Thoracic aorta (tissue), 2 donors: Measurements from ENCODE around the gene TAF12. TPM values are rescaled to one million over a fixed set of nuclear protein-coding genes. Genes with fewer than 3 reads are reported as not detected.

Source experiments
- ATAC-seq: fragments of 150-250 bp; one replicate; pipeline ENCODE4 v1.8.0; 2017; ENCODE audit warnings: low read depth; ENCODE audit not compliant: insufficient number of reproducible peaks, low FRiP score
- DNase-seq: peaks from one replicate; pipeline ENCODE4 v3.0.0-alpha.2; 2020; ENCODE audit warnings: low spot score
- H3K27ac ChIP-seq, 2 donors: fragments of 200-600 bp; sonication (generic); 1 replicate in 1 of 2; 2 replicates in 1 of 2; pipeline ENCODE4 v1.5.1; 2016; ENCODE audit warnings: mild to moderate bottlenecking in 2 of 2, moderate library complexity in 2 of 2
- H3K27me3 ChIP-seq: fragments of 200-600 bp; sonication (generic); replicated peaks from 2 replicates; pipeline ENCODE4 v1.6.0; 2016; ENCODE audit warnings: mild to moderate bottlenecking; ENCODE audit not compliant: insufficient read depth
- H3K36me3 ChIP-seq: fragments of 200-600 bp; sonication (generic); one replicate; pipeline ENCODE4 v1.5.1; 2016
- H3K4me1 ChIP-seq, 2 donors: fragments of 200-600 bp; sonication (generic); 1 replicate in 1 of 2; 2 replicates in 1 of 2; pipeline versions ENCODE4 v1.5.1 to v1.6.0; 2016; ENCODE audit warnings: low read depth in 2 of 2, mild to moderate bottlenecking in 1 of 2; ENCODE audit not compliant: control insufficient read depth in 1 of 2
- H3K4me3 ChIP-seq: fragments of 200-600 bp; sonication (generic); 2 replicates; pipeline ENCODE4 v1.5.1; 2016; ENCODE audit warnings: mild to moderate bottlenecking
- H3K9me3 ChIP-seq: fragments of 200-600 bp; sonication (generic); 2 replicates; pipeline ENCODE4 v1.5.1; 2016
- CTCF ChIP-seq: fragments of 200-600 bp; sonication (generic); IDR thresholded peaks from one replicate; pipeline ENCODE4 v1.5.1; 2019; ENCODE audit warnings: antibody characterized with exemption
- total RNA-seq, 2 donors: library from RNA; depleted of rRNA; stranded (reverse); fragments of >200 nt; gene quantifications; one replicate each; pipeline versions ENCODE4 v1.1.0 to v1.2.3, GENCODE V29; 2016

Gene TAF12
- total RNA-seq, 2 donors from 2014 or later: 11.7 to 17.2 TPM

DNA sequence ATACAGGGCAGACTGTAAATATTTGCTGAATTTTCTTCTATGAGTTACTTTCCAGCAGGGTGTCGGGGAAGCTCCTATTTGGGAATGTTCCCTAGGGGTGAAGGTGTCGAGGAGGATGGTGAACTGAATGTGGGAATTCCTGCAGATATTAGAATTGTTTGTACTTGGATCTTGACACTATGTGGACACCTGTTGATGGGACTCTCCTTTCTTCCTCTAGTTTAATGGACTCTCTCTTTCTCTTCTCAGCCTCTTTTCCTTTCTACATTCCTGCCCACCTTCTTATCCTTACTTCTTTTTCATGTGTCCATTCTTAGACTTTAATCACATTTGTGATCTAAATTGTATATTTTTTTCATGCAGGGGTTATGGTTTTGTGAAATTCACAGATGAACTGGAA is 75.9 kb downstream of the TAF12 start:
- no peaks in the 10 kb centered on the region for H3K27me3 ChIP-seq
- peaks cover 66% of the 10 kb centered on the region for H3K36me3 ChIP-seq
- no peak overlapping the region for H3K27ac ChIP-seq
- H3K4me3 ChIP-seq: no peak overlapping the region
- ATAC-seq (no peak), DNase-seq (no peak)
- no peaks in the 10 kb centered on the region for H3K9me3 ChIP-seq
- no peak for TF ChIP-seq CTCF
- no peaks in the 10 kb centered on the region for H3K4me1 ChIP-seq

- no peak for TF ChIP-seq CTCF
- no peak overlapping the region for H3K4me3 ChIP-seq
- H3K36me3 ChIP-seq: peaks cover 66% of the 10 kb centered on the region
- H3K27me3 ChIP-seq: no peaks in the 10 kb centered on the region
- H3K9me3 ChIP-seq: no peaks in the 10 kb centered on the region
- H3K4me1 ChIP-seq: no peaks in the 10 kb centered on the region
- H3K27ac ChIP-seq: no peak overlapping the region
- no peak for DNase-seq
- no peak for ATAC-seq
Measured at GRCh38 chr1:28565726-28566125, 77.1 kb downstream of the TAF12 start.

DNA sequence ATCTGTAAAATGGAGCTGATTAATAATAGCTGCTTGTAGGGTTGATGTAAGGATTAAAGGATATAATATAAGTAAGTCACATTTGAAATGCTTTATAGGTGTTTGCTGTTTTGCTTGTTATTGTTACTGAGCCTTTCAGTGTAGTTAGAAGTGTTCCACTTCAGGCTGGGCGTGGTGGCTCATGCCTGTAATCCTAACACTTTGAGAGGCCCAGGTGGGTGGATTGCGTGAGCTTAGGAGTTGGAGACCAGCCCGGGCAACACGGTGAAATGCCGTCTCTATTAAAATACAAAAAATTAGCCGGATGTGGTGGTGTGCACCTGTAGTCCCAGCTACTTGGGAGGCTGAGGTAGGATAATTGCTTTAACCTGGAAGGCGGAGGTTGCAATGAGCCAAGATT is 77.8 kb downstream of the TAF12 start:
- H3K9me3 ChIP-seq: no peaks in the 10 kb centered on the region
- no peak overlapping the region for H3K27ac ChIP-seq
- no peaks in the 10 kb centered on the region for H3K4me1 ChIP-seq
- H3K36me3 ChIP-seq: peaks cover 68% of the 10 kb centered on the region
- no peak for ATAC-seq
- no peak for TF ChIP-seq CTCF
- no peaks in the 10 kb centered on the region for H3K27me3 ChIP-seq
- H3K4me3 ChIP-seq: no peak overlapping the region
- no peak for DNase-seq

DNA sequence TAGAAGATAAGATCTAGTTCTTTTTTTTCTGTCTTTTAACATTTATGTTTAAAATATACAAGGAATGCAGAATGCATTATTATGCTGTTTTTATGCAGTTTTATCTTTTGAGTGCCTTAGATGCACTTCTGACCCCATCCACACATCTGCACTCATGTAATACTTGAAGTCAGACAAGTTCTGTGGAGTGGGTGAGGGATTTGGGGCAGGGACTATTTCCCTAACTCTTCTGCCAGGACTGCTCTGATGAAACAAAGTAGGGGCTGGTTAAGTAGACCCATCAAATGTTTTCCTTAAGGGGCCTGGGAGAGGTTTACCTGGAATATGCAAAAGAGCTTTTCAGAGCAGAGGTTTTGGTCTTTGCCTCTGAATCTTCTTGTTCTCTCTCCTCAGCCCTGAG is 78.6 kb downstream of the TAF12 start:
- no peaks in the 10 kb centered on the region for H3K27me3 ChIP-seq
- DNase-seq (no peak), ATAC-seq (no peak)
- H3K27ac ChIP-seq: no peak overlapping the region
- H3K4me1 ChIP-seq: no peaks in the 10 kb centered on the region
- H3K36me3 ChIP-seq: peaks cover 72% of the 10 kb centered on the region
- H3K9me3 ChIP-seq: no peaks in the 10 kb centered on the region
- no peak for TF ChIP-seq CTCF
- H3K4me3 ChIP-seq: no peak overlapping the region

- ATAC-seq (no peak), DNase-seq (no peak)
- Histone ChIP-seq H3K4me3 (no peak overlapping the region), H3K9me3 (no peaks in the 10 kb centered on the region), H3K4me1 (no peaks in the 10 kb centered on the region), H3K36me3 (peaks cover 75% of the 10 kb centered on the region), H3K27ac (no peak overlapping the region), H3K27me3 (no peaks in the 10 kb centered on the region)
- TF ChIP-seq CTCF: no peak
Measured at GRCh38 chr1:28560886-28561285, 82.0 kb downstream of the TAF12 start.

Other genes with a start within 250 kb of the TAF12 start
- gene RCC1, start 137.0 kb downstream of the TAF12 start, total RNA-seq: 10 to 100 TPM in 1 of 2 donors, 1 to 10 TPM in 1; 6.2 to 10.1 TPM
- gene TRNAU1AP, start 90.0 kb downstream of the TAF12 start, total RNA-seq: 10 to 100 TPM; 25.3 to 28.4 TPM
- gene RAB42, start 50.8 kb downstream of the TAF12 start, total RNA-seq: 1 to 10 TPM in 1 of 2 donors, under 1 TPM in 1; 0.95 to 1.6 TPM
- gene RNU11, start 5.5 kb upstream of the TAF12 start, total RNA-seq: not detected
- gene GMEB1, start 25.7 kb upstream of the TAF12 start, total RNA-seq: 10 to 100 TPM in 1 of 2 donors, 1 to 10 TPM in 1; 4.7 to 15.5 TPM
- 10 to 100 TPM; 36.4 to 53.0 TPM for gene YTHDF2, start 93.9 kb upstream of the TAF12 start, total RNA-seq
- not detected for gene OPRD1, start 169.1 kb upstream of the TAF12 start, total RNA-seq